HepG2 (cell line): ENCODE data around the gene SKI. TPM values are rescaled to one million over a fixed set of nuclear protein-coding genes. Genes with fewer than 3 reads are reported as not detected.

ENCODE experiments used
- ATAC-seq: fragments of 200-7000 bp; cut with Tn5 transposase; 3 replicates; pipeline ENCODE4 v1.9.1; 2020; ENCODE audit warnings: mild to moderate bottlenecking, moderate library complexity
- BruUV-seq: library from RNA; stranded (reverse); fragments of 400-500 nt; replicated peaks from 2 replicates; lab custom pipeline; 2021; lab: Mats Ljungman, UMichigan
- CTCF ChIA-PET: fragments of 300-600 bp; formaldehyde crosslinking; extraction: SDS; loops from one replicate; lab custom pipeline; 2021; ENCODE audit warnings: low total read pairs, inconsistent platforms, low intra/inter-chr PET ratio; lab: Yijun Ruan, JAX
- POLR2A ChIA-PET: fragments of 350-600 bp; sonication (Branson Sonifier 250); formaldehyde crosslinking; loops from one replicate; lab custom pipeline; 2020; ENCODE audit warnings: antibody characterized with exemption, inconsistent platforms; lab: Yijun Ruan, JAX
- DNase-seq: peaks from one replicate; pipeline ENCODE4 v3.0.0-alpha.2; 2015; ENCODE audit warnings: low spot score
- FAIRE-seq: peaks from 3 replicates; lab custom pipeline; 2011; peaks lifted over from hg19 to GRCh38; lab: Jason Lieb, UNC
- H2AFZ ChIP-seq: one replicate; pipeline ENCODE4 v1.6.1; 2011; ENCODE audit warnings: low read length, inconsistent platforms
- H3K27ac ChIP-seq: fragments of 300-600 bp; 3 replicates; pipeline ENCODE4 v1.8.0; 2011; ENCODE audit warnings: mixed run types, mild to moderate bottlenecking, mixed read lengths, low read length, inconsistent platforms; ENCODE audit not compliant: insufficient read depth; ENCODE audit errors: extremely low read length
- H3K27me3 ChIP-seq, 2 experiments: fragments of 200-600 bp in 1 of 2; 2 replicates in 1 of 2; 3 replicates in 1 of 2; pipeline versions ENCODE4 v1.6.0 to v1.8.0; 2011; ENCODE audit warnings: low read length in 2 of 2, mild to moderate bottlenecking in 2 of 2, moderate library complexity in 2 of 2, inconsistent platforms in 1 of 2; ENCODE audit not compliant: insufficient read depth in 2 of 2, control insufficient read depth in 1 of 2
- H3K36me3 ChIP-seq, 2 experiments: fragments of 200-600 bp in 1 of 2; replicated peaks in 1 of 2; 2 replicates in 1 of 2; 3 replicates in 1 of 2; pipeline versions ENCODE4 v1.5.1 to v1.8.0; 2011; ENCODE audit warnings: low read length in 2 of 2, inconsistent platforms in 1 of 2; ENCODE audit not compliant: insufficient read depth in 2 of 2, control insufficient read depth in 1 of 2
- H3K4me1 ChIP-seq: 2 replicates; pipeline ENCODE4 v1.5.1; 2012; ENCODE audit warnings: low read length, inconsistent platforms; ENCODE audit not compliant: insufficient read depth
- H3K4me2 ChIP-seq: 2 replicates; pipeline ENCODE4 v1.6.0; 2011; ENCODE audit warnings: low read depth, low read length, inconsistent platforms
- H3K4me3 ChIP-seq, 3 experiments: fragments of 200-600 bp in 1 of 3; sonication (generic), shearing (Covaris generic) in 1 of 3; replicated peaks in 1 of 3; 2 replicates each; pipeline ENCODE4 v1.5.1; 2011 to 2016; ENCODE audit warnings: low read length in 3 of 3, inconsistent platforms in 2 of 3, low read depth in 2 of 3, mild to moderate bottlenecking in 2 of 3, control low read depth in 1 of 3, mixed read lengths in 1 of 3; ENCODE audit not compliant: insufficient read depth in 1 of 3
- H3K79me2 ChIP-seq: one replicate; pipeline ENCODE4 v1.6.1; 2011; ENCODE audit warnings: low read length, inconsistent platforms; ENCODE audit not compliant: insufficient read depth
- H3K9ac ChIP-seq: 2 replicates; pipeline ENCODE4 v1.6.0; 2011; ENCODE audit warnings: mild to moderate bottlenecking, low read depth, low read length, inconsistent platforms; ENCODE audit not compliant: insufficient read depth
- H3K9me3 ChIP-seq: 2 replicates; pipeline ENCODE4 v1.5.1; 2012; ENCODE audit warnings: mild to moderate bottlenecking, low read length
- H4K20me1 ChIP-seq: 2 replicates; pipeline ENCODE4 v1.6.0; 2011; ENCODE audit warnings: inconsistent platforms, mild to moderate bottlenecking, low read length, moderate library complexity; ENCODE audit not compliant: insufficient read depth
- MNT ChIP-seq: fragments of 450-650 bp; IDR thresholded peaks from 2 replicates; pipeline ENCODE4 v1.6.1; 2016
- NFKB2 ChIP-seq: sonication (generic); formaldehyde crosslinking; IDR thresholded peaks from 2 replicates; pipeline ENCODE4 v1.4.0; 2020; ENCODE audit warnings: missing genetic modification reagents, borderline replicate concordance
- RARA ChIP-seq: IDR thresholded peaks from 2 replicates; pipeline ENCODE4 v1.6.1; 2016; ENCODE audit warnings: missing genetic modification reagents, missing compliant biosample characterization
- ZFP62 ChIP-seq: sonication (generic); formaldehyde crosslinking; IDR thresholded peaks from 2 replicates; pipeline ENCODE4 v1.4.0; 2020; ENCODE audit warnings: missing genetic modification reagents
- WGBS: methylation state at CpG from one replicate; pipeline ENCODE4 v1.1.6; 2017; ENCODE audit warnings: low lambda C conversion rate; 5-methylcytosine and 5-hydroxymethylcytosine counted together
- in situ Hi-C: cut with HindIII; loops from 2 replicates; pipeline ENCODE4 v1.10.0; 2017; ENCODE audit warnings: low pct_unique_long_range_greater_than_20kb; ENCODE audit not compliant: extremely low pct_ligation_motif_present
- intact Hi-C: fragments of 100-400 bp; cut with micrococcal nuclease; formaldehyde crosslinking; loops from one replicate; pipeline ENCODE4 v1.10.0; 2022; ENCODE audit not compliant: unreplicated experiment
- polyA plus RNA-seq, 8 experiments: library from polyadenylated mRNA; depleted of rRNA in 3 of 8; stranded (reverse) in 7 of 8; unstranded in 1 of 8; fragments of >200 nt; fragmentation: Illumina TruSeq in 4 of 8; extraction: Trizol in 4 of 8; gene quantifications; 2 replicates each; pipeline versions ENCODE4 v1.2.1 to v1.2.3, GENCODE V29; 2011 to 2016; ENCODE audit warnings: low read depth in 4 of 8, missing spikeins in 1 of 8, mixed read lengths in 1 of 8; ENCODE audit not compliant: insufficient read depth in 1 of 8
- total RNA-seq, 5 experiments: library from RNA; depleted of rRNA; stranded (reverse); fragments of >200 nt; fragmentation: Illumina TruSeq; extraction: Trizol; gene quantifications; 2 replicates each; pipeline ENCODE4 v1.2.3, GENCODE V29; 2016; ENCODE audit warnings: low read depth in 1 of 5

The SKI gene
- total and polyA plus RNA-seq, 2 of the 13 experiments (the other 11 are each of a cell fraction or from before 2014, with no cell fraction given) = 4.7 to 6.9 TPM

- CTCF ChIA-PET = no interaction called here
- Histone ChIP-seq H3K4me3 (no peak overlapping the region), H3K9me3 (no peaks in the 10 kb centered on the region), H4K20me1 (no peaks in the 10 kb centered on the region), H3K27me3 (peaks cover 29 to 79% of the 10 kb centered on the region in 2 experiments; a peak in 4 of 5 replicates), H3K27ac (no peak overlapping the region)
- intact Hi-C loops = no loop called here
- BruUV-seq = no TSS peak
- WGBS = 45% methylated on average over 11 of the region's 24 CpGs
- in situ Hi-C loops = no loop called here
- ATAC-seq = no peak
- TF ChIP-seq NFKB2 (CRISPR knock-in tag) (no peak), MNT (peak; percentile 76)
- TF ChIP-seq, all 625 proteins: peak for 1
- no peak overlapping the region for H2AFZ ChIP-seq
- H3K79me2 ChIP-seq = no peaks in the 10 kb centered on the region
- H3K4me1 ChIP-seq = no peaks in the 10 kb centered on the region
- no peak overlapping the region for H3K4me2 ChIP-seq
- no peak for DNase-seq
- no peaks in the 10 kb centered on the region for H3K36me3 ChIP-seq
- H3K9ac ChIP-seq = no peak overlapping the region
- POLR2A ChIA-PET = no interaction called here
- no peak for FAIRE-seq
Observed at GRCh38 chr1:2340086-2340917, 112.2 kb downstream of the SKI start.

- H3K4me2 ChIP-seq = no peak overlapping the region
- no peak overlapping the region for H3K27ac ChIP-seq
- ChIA-PET POLR2A (no interaction called here), CTCF (no interaction called here)
- no peak overlapping the region for H3K9ac ChIP-seq
- no TSS peak for BruUV-seq
- no peaks in the 10 kb centered on the region for H4K20me1 ChIP-seq
- intact Hi-C loops (no loop called here), in situ Hi-C loops (no loop called here)
- no peak overlapping the region for H2AFZ ChIP-seq
- TF ChIP-seq RARA = no peak
- no peak for TF ChIP-seq ZFP62 (CRISPR knock-in tag)
- no peaks in the 10 kb centered on the region for H3K9me3 ChIP-seq
- FAIRE-seq = no peak
- no peaks in the 10 kb centered on the region for H3K36me3 ChIP-seq
- no peak overlapping the region for H3K4me3 ChIP-seq
- no peak for DNase-seq
- no peak for ATAC-seq
- H3K4me1 ChIP-seq = no peaks in the 10 kb centered on the region
- no peaks in the 10 kb centered on the region for H3K79me2 ChIP-seq
- 61% methylated on average over 6 of the region's 14 CpGs for WGBS
- peaks cover 27 to 73% of the 10 kb centered on the region in 2 experiments; a peak in 4 of 5 replicates for H3K27me3 ChIP-seq
Observed at GRCh38 chr1:2340918-2341254, 112.8 kb downstream of the SKI start.
